ENCODE data around the gene CRYBB1. TPM values are rescaled to one million over a fixed set of nuclear protein-coding genes. Genes with fewer than 3 reads are reported as not detected.

The CRYBB1 gene
- polyA plus RNA-seq, 1 experiment = not detected

- no peak for DNase-seq (ENCODE audit: low read depth, low spot score)
- H3K4me3 ChIP-seq (ENCODE audit: low read depth, low read length) = no peak overlapping the region
- H3K27ac ChIP-seq (ENCODE audit: low read depth, low read length) = no peak overlapping the region
- CTCF ChIA-PET = no interaction called here
- TF ChIP-seq CTCF (IDR thresholded peaks at IDR 0.05; ENCODE audit: low read depth, low read length) = no peak
- H3K27me3 ChIP-seq (ENCODE audit: control insufficient read depth, insufficient read depth, low read length) = no peaks in the 10 kb centered on the region
- no peaks in the 10 kb centered on the region for H3K9me3 ChIP-seq (ENCODE audit: control insufficient read depth, insufficient read depth, low read length)
- POLR2A ChIA-PET = no interaction called here
Observed at GRCh38 chr22:26565181-26565580, 52.6 kb downstream of the CRYBB1 start.

GRCh38 chr22:26564672-26565071, 53.2 kb downstream of the CRYBB1 start:
- ChIA-PET CTCF (no interaction called here), POLR2A (no interaction called here)
- Histone ChIP-seq H3K9me3 (ENCODE audit: control insufficient read depth, insufficient read depth, low read length) (no peaks in the 10 kb centered on the region), H3K4me3 (ENCODE audit: low read depth, low read length) (no peak overlapping the region), H3K27ac (ENCODE audit: low read depth, low read length) (no peak overlapping the region), H3K27me3 (ENCODE audit: control insufficient read depth, insufficient read depth, low read length) (no peaks in the 10 kb centered on the region)
- TF ChIP-seq CTCF (IDR thresholded peaks at IDR 0.05; ENCODE audit: low read depth, low read length) = no peak
- no peak for DNase-seq (ENCODE audit: low read depth, low spot score)

- Histone ChIP-seq H3K27ac (ENCODE audit: low read depth, low read length) (no peak overlapping the region), H3K27me3 (ENCODE audit: control insufficient read depth, insufficient read depth, low read length) (no peaks in the 10 kb centered on the region), H3K4me3 (ENCODE audit: low read depth, low read length) (no peak overlapping the region), H3K9me3 (ENCODE audit: control insufficient read depth, insufficient read depth, low read length) (no peaks in the 10 kb centered on the region)
- POLR2A ChIA-PET = no interaction called here
- DNase-seq (ENCODE audit: low read depth, low spot score) = no peak
- no peak for TF ChIP-seq CTCF (IDR thresholded peaks at IDR 0.05; ENCODE audit: low read depth, low read length)
- CTCF ChIA-PET = no interaction called here
Observed at GRCh38 chr22:26564181-26564580, 53.6 kb downstream of the CRYBB1 start.

GRCh38 chr22:26563022-26563421, 54.8 kb downstream of the CRYBB1 start:
- Histone ChIP-seq H3K27ac (ENCODE audit: low read depth, low read length) (no peak overlapping the region), H3K4me3 (ENCODE audit: low read depth, low read length) (no peak overlapping the region), H3K9me3 (ENCODE audit: control insufficient read depth, insufficient read depth, low read length) (no peaks in the 10 kb centered on the region), H3K27me3 (ENCODE audit: control insufficient read depth, insufficient read depth, low read length) (no peaks in the 10 kb centered on the region)
- no peak for TF ChIP-seq CTCF (IDR thresholded peaks at IDR 0.05; ENCODE audit: low read depth, low read length)
- ChIA-PET CTCF (no interaction called here), POLR2A (no interaction called here)
- DNase-seq (ENCODE audit: low read depth, low spot score) = no peak

- Histone ChIP-seq H3K9me3 (ENCODE audit: control insufficient read depth, insufficient read depth, low read length) (no peaks in the 10 kb centered on the region), H3K27ac (ENCODE audit: low read depth, low read length) (no peak overlapping the region), H3K27me3 (ENCODE audit: control insufficient read depth, insufficient read depth, low read length) (no peaks in the 10 kb centered on the region), H3K4me3 (ENCODE audit: low read depth, low read length) (no peak overlapping the region)
- TF ChIP-seq CTCF (IDR thresholded peaks at IDR 0.05; ENCODE audit: low read depth, low read length) = no peak
- no peak for DNase-seq (ENCODE audit: low read depth, low spot score)
- CTCF ChIA-PET = no interaction called here
- POLR2A ChIA-PET = interaction anchor here (0.7 kb wide), 1 partner anchor 28 kb away, joined by 3 read pairs; the partner anchor contains the start of gene TPST2
Observed at GRCh38 chr22:26561756-26562417, 55.9 kb downstream of the CRYBB1 start.

Measured in AG04450 (cell line).